Naive thymus-derived CD4-positive, alpha-beta T cell (primary cell): ENCODE results near the gene LRRFIP2. TPM values are rescaled to one million over a fixed set of nuclear protein-coding genes. Genes with fewer than 3 reads are reported as not detected.
"Not testable (repeated sequence)": the region's sequence is repeated elsewhere in the genome, so short reads cannot be mapped to it uniquely, and the experiment has no call there.

ENCODE experiments used
- ATAC-seq: fragments of 150-1000 bp; cut with Tn5 transposase; 2 replicates; pipeline ENCODE4 v1.10.0; 2021; ENCODE audit warnings: mild to moderate bottlenecking, moderate library complexity
- CTCF ChIA-PET: fragments of 350-600 bp; sonication (Branson Sonifier 250); formaldehyde crosslinking; loops from one replicate; lab custom pipeline; 2021; ENCODE audit warnings: antibody characterized with exemption; lab: Charles Lee
- POLR2A ChIA-PET: fragments of 350-600 bp; sonication (Branson Sonifier 250); formaldehyde crosslinking; loops from one replicate; lab custom pipeline; 2021; ENCODE audit warnings: antibody characterized with exemption, inconsistent platforms; lab: Charles Lee
- DNase-seq, 9 donors: peaks; one replicate each; pipeline versions ENCODE4 v3.0.0 to v3.0.0-alpha.2; 2020 to 2022; ENCODE audit warnings: mixed read lengths in 1 of 9
- H3K27ac ChIP-seq: one replicate; pipeline ENCODE4 v1.7.0; 2013; ENCODE audit warnings: mild to moderate bottlenecking, low read depth, low read length, moderate library complexity
- H3K27me3 ChIP-seq, 2 donors: one replicate each; pipeline ENCODE4 v1.7.0; 2013; ENCODE audit warnings: low read length in 2 of 2, mild to moderate bottlenecking in 2 of 2, moderate library complexity in 2 of 2; ENCODE audit not compliant: control insufficient read depth in 2 of 2, insufficient read depth in 2 of 2
- H3K36me3 ChIP-seq, 3 experiments: 1 replicate in 2 of 3; 2 replicates in 1 of 3; pipeline ENCODE4 v1.7.0; 2013; ENCODE audit warnings: low read length in 3 of 3, mild to moderate bottlenecking in 3 of 3, moderate library complexity in 1 of 3; ENCODE audit not compliant: insufficient read depth in 3 of 3, control insufficient read depth in 2 of 3
- H3K4me1 ChIP-seq, 2 donors: one replicate each; pipeline ENCODE4 v1.7.0; 2013; ENCODE audit warnings: low read length in 2 of 2, mild to moderate bottlenecking in 2 of 2, moderate library complexity in 1 of 2; ENCODE audit not compliant: control insufficient read depth in 2 of 2, insufficient read depth in 2 of 2
- H3K4me3 ChIP-seq: 2 replicates; pipeline ENCODE4 v1.7.0; 2013; ENCODE audit warnings: mild to moderate bottlenecking, low read length
- H3K9me3 ChIP-seq, 3 experiments: 1 replicate in 2 of 3; 2 replicates in 1 of 3; pipeline ENCODE4 v1.7.0; 2013; ENCODE audit warnings: low read length in 3 of 3; ENCODE audit not compliant: control insufficient read depth in 2 of 3
- H3K27ac Mint-ChIP-seq, 9 donors: one replicate each; pipeline ENCODE4 v1.8.0; 2020 to 2022; ENCODE audit warnings: mixed read lengths in 9 of 9, mild to moderate bottlenecking in 8 of 9, moderate library complexity in 5 of 9, inconsistent platforms in 2 of 9
- H3K27me3 Mint-ChIP-seq, 5 donors: one replicate each; pipeline ENCODE4 v1.8.0; 2021 to 2022; ENCODE audit warnings: mixed read lengths in 5 of 5, mild to moderate bottlenecking in 1 of 5
- H3K36me3 Mint-ChIP-seq, 5 donors: one replicate each; pipeline ENCODE4 v1.8.0; 2020 to 2022; ENCODE audit warnings: mixed read lengths in 5 of 5, mild to moderate bottlenecking in 3 of 5, inconsistent platforms in 1 of 5
- H3K4me1 Mint-ChIP-seq, 7 donors: one replicate each; pipeline ENCODE4 v1.8.0; 2020 to 2022; ENCODE audit warnings: mixed read lengths in 7 of 7, mild to moderate bottlenecking in 3 of 7, inconsistent platforms in 1 of 7
- H3K4me3 Mint-ChIP-seq, 10 donors: one replicate each; pipeline ENCODE4 v1.8.0; 2020 to 2022; ENCODE audit warnings: mild to moderate bottlenecking in 10 of 10, mixed read lengths in 10 of 10, moderate library complexity in 6 of 10, inconsistent platforms in 2 of 10
- H3K9me3 Mint-ChIP-seq, 11 donors: one replicate each; pipeline ENCODE4 v1.8.0; 2020 to 2022; ENCODE audit warnings: mixed read lengths in 11 of 11, mild to moderate bottlenecking in 4 of 11, inconsistent platforms in 1 of 11, moderate library complexity in 1 of 11
- intact Hi-C, 2 donors: fragments of 100-400 bp; cut with micrococcal nuclease; formaldehyde crosslinking; loops; one replicate each; pipeline ENCODE4 v1.15.1; 2023
- polyA plus RNA-seq, 2 donors: library from polyadenylated mRNA; unstranded; fragments of 300-500 nt; fragmentation: Illumina TruSeq; gene quantifications; one replicate each; pipeline ENCODE4 v1.2.3, GENCODE V29; 2021
- total RNA-seq, 6 experiments: library from RNA in 5 of 6; stranded (reverse) in 5 of 6; gene quantifications; 1 replicate in 5 of 6; 2 replicates in 1 of 6; pipeline ENCODE4 v1.2.3 and lab custom pipeline; 2021 to 2026

Gene LRRFIP2
- total and polyA plus RNA-seq, 7 experiments from 2014 or later: 14.0 to 87.5 (median 26.3) TPM

- intact Hi-C loops: no loop called here
- H3K4me3 ChIP-seq: no peak overlapping the region
- peaks cover 0 to 3% of the 10 kb centered on the region in 2 donors for H3K4me1 ChIP-seq
- no peak for DNase-seq
- no peaks in the 10 kb centered on the region for H3K27me3 ChIP-seq
- no peaks in the 10 kb centered on the region for H3K27me3 Mint-ChIP-seq
- peaks cover 0 to 1% (median 0%) of the 10 kb centered on the region in 11 donors for H3K9me3 Mint-ChIP-seq
- peaks cover 0 to 12% (median 0%) of the 10 kb centered on the region in 3 experiments for H3K36me3 ChIP-seq
- no peak overlapping the region for H3K27ac Mint-ChIP-seq
- H3K27ac ChIP-seq: no peak overlapping the region
- no peak for ATAC-seq
- ChIA-PET POLR2A (no interaction called here), CTCF (no interaction called here)
- H3K4me1 Mint-ChIP-seq: peaks cover 10 to 28% (median 19%) of the 10 kb centered on the region in 7 donors
- no peaks in the 10 kb centered on the region for H3K9me3 ChIP-seq
- H3K4me3 Mint-ChIP-seq: no peak overlapping the region
- H3K36me3 Mint-ChIP-seq: peaks cover 9 to 52% (median 36%) of the 10 kb centered on the region in 5 donors
These were observed 23.8 kb downstream of the LRRFIP2 start for GRCh38 chr3:37150621-37151020.

- Mint-ChIP-seq H3K9me3 (peaks cover 0 to 1% (median 0%) of the 10 kb centered on the region in 11 donors), H3K4me3 (no peak overlapping the region), H3K27me3 (no peaks in the 10 kb centered on the region), H3K36me3 (peaks cover 6 to 58% (median 31%) of the 10 kb centered on the region in 5 donors), H3K4me1 (peaks cover 4 to 24% (median 6%) of the 10 kb centered on the region in 7 donors), H3K27ac (no peak overlapping the region)
- POLR2A ChIA-PET: no interaction called here
- DNase-seq (no peak), ATAC-seq (no peak)
- Histone ChIP-seq H3K36me3 (peaks cover 0 to 12% (median 0%) of the 10 kb centered on the region in 3 experiments), H3K4me1 (peaks cover 0 to 4% of the 10 kb centered on the region in 2 donors), H3K27me3 (no peaks in the 10 kb centered on the region), H3K9me3 (no peaks in the 10 kb centered on the region), H3K27ac (no peak overlapping the region), H3K4me3 (no peak overlapping the region)
- intact Hi-C loops: no loop called here
- CTCF ChIA-PET: no interaction called here
These were observed 25.1 kb downstream of the LRRFIP2 start for GRCh38 chr3:37149257-37149656.

DNA sequence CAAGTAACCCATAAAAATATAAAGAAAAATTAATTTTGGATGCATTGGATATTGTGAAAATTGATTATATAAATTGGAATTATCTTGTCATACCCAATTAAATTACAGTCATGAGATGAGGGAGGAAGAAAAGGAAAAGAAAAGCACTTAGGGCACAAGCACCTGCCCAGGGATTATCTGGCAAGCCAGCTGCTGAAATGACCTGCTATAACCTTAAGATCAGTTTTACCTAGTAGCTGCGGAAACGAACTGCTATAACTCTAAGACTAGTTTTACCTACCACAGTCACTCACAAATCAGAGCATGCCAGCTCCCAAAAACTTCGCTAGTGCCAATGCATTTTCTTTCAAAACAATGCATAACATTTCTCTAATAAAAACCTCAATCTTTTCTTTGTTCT is 26.2 kb downstream of the LRRFIP2 start:
- H3K36me3 Mint-ChIP-seq: peaks cover 7 to 58% (median 26%) of the 10 kb centered on the region in 5 donors
- ATAC-seq (no peak), DNase-seq (no peak)
- H3K27ac Mint-ChIP-seq: no peak overlapping the region
- intact Hi-C loops: no loop called here
- CTCF ChIA-PET: no interaction called here
- Histone ChIP-seq H3K4me1 (peaks cover 0 to 4% of the 10 kb centered on the region in 2 donors), H3K27me3 (no peaks in the 10 kb centered on the region), H3K27ac (no peak overlapping the region), H3K9me3 (no peaks in the 10 kb centered on the region), H3K4me3 (no peak overlapping the region), H3K36me3 (peaks cover 0 to 16% (median 0%) of the 10 kb centered on the region in 3 experiments)
- H3K4me1 Mint-ChIP-seq: peaks cover 0 to 15% (median 3%) of the 10 kb centered on the region in 7 donors
- H3K9me3 Mint-ChIP-seq: peaks cover 0 to 1% (median 0%) of the 10 kb centered on the region in 11 donors
- POLR2A ChIA-PET: no interaction called here
- no peak overlapping the region for H3K4me3 Mint-ChIP-seq
- H3K27me3 Mint-ChIP-seq: no peaks in the 10 kb centered on the region

DNA sequence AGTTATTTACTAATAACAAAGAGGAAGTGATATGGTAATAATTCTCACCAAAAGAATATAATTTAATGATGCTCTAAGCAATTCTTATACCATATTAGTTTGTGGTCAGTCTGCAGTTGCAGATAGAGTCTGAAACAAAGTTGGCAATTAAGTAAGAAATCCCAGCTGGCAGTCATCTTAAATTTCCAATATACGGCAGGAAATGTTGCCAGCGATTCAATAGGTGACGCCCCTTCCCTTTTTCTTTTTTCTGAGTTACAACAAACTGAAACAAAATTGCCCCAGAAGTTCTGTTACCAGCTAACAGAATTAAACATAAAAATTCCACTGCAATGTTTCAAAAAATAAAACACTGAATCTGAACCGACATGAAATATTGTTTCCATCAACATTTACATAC is 26.7 kb downstream of the LRRFIP2 start:
- intact Hi-C loops: no loop called here
- Mint-ChIP-seq H3K9me3 (peaks cover 0 to 4% (median 0%) of the 10 kb centered on the region in 11 donors), H3K27ac (no peak overlapping the region), H3K27me3 (no peaks in the 10 kb centered on the region), H3K4me3 (no peak overlapping the region), H3K4me1 (peaks cover 0 to 15% (median 3%) of the 10 kb centered on the region in 7 donors), H3K36me3 (peaks cover 13 to 64% (median 31%) of the 10 kb centered on the region in 5 donors)
- no peak for ATAC-seq
- ChIA-PET CTCF (no interaction called here), POLR2A (interaction anchor here (0.6 kb wide), 1 partner anchor 581 kb away, joined by 3 read pairs; no protein-coding TSS in a partner anchor)
- Histone ChIP-seq H3K4me3 (no peak overlapping the region), H3K4me1 (peaks cover 0 to 4% of the 10 kb centered on the region in 2 donors), H3K27ac (no peak overlapping the region), H3K9me3 (no peaks in the 10 kb centered on the region), H3K27me3 (no peaks in the 10 kb centered on the region), H3K36me3 (peaks cover 0 to 20% (median 4%) of the 10 kb centered on the region in 3 experiments)
- DNase-seq: no peak

DNA sequence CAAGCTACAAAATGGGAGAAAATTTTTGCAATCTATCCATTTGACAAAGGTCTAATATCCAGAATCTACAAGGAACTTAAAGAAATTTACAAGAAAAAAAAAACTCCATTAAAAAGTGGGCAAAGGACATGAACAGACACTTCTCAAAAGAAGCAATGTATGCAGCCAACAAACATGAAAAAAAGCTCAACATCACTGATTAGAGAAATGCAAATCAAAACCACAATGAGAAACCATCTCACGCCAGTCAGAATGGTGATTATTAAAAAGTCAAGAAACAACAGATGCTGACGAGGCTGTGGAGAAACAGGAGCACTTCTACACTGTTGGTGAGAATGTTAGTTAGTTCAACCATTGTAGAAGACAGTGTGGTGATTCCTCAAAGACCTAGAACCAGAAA is 27.5 kb downstream of the LRRFIP2 start:
- Mint-ChIP-seq H3K36me3 (peaks cover 14 to 67% (median 31%) of the 10 kb centered on the region in 5 donors), H3K4me1 (peaks cover 0 to 15% (median 3%) of the 10 kb centered on the region in 7 donors)
- H3K4me3 ChIP-seq, H3K27ac ChIP-seq, H3K4me3 Mint-ChIP-seq, H3K9me3 Mint-ChIP-seq, CTCF ChIA-PET, DNase-seq, H3K27me3 Mint-ChIP-seq, H3K27ac Mint-ChIP-seq, H3K27me3 ChIP-seq, H3K9me3 ChIP-seq, ATAC-seq, H3K4me1 ChIP-seq, intact Hi-C loops: not testable (repeated sequence)
- peaks cover 0 to 20% (median 6%) of the 10 kb centered on the region in 3 experiments for H3K36me3 ChIP-seq
- POLR2A ChIA-PET: interaction anchor here (0.6 kb wide), 1 partner anchor 580 kb away, joined by 3 read pairs; no protein-coding TSS in a partner anchor

DNA sequence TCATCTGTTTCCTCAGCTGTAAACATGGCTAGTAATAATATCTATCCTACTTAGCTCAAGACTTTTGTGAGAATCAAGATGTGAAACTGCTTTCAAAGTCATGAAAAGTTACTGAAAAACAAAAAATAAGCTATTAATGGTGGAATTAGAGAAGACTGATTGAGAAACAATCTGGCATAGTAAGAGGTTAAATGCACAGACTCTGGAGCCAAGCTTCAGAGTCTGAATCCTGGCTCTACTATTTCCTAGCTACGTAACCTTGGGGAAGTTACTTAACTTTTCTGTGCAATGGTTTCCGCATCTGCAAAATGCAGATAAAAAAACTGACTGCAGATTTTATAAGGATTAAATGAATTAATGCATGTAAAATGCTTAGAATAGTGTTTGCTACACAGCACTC is 28.8 kb downstream of the LRRFIP2 start:
- intact Hi-C loops: no loop called here
- H3K36me3 ChIP-seq: peaks cover 0 to 20% (median 6%) of the 10 kb centered on the region in 3 experiments
- no peak overlapping the region for H3K27ac ChIP-seq
- Mint-ChIP-seq H3K4me3 (no peak overlapping the region), H3K36me3 (peaks cover 14 to 59% (median 28%) of the 10 kb centered on the region in 5 donors), H3K27me3 (no peaks in the 10 kb centered on the region), H3K27ac (no peak overlapping the region), H3K4me1 (peaks cover 0 to 15% (median 3%) of the 10 kb centered on the region in 7 donors), H3K9me3 (peaks cover 0 to 4% (median 0%) of the 10 kb centered on the region in 11 donors)
- DNase-seq (no peak), ATAC-seq (peak; percentile 29)
- ChIA-PET POLR2A (no interaction called here), CTCF (no interaction called here)
- peaks cover 0 to 4% of the 10 kb centered on the region in 2 donors for H3K4me1 ChIP-seq
- H3K4me3 ChIP-seq: no peak overlapping the region
- H3K27me3 ChIP-seq: no peaks in the 10 kb centered on the region
- H3K9me3 ChIP-seq: no peaks in the 10 kb centered on the region

DNA sequence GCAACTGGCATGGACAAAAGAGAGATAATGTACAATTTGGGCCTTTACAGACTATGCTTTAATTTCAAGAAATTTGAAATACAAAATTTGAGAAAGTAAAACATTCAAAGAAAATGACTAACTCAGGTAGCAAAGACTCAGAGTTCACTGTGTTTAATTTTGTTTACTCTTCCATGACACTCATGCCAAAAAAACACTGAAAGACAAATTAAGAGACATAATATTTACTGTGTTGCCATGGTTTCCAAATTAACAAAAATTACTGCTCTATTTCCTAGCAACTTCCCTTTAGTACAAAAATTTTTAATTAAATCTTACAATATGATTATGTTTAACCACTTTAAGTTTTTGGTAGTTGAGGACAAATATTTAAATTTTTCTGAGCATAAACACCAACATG is 29.6 kb downstream of the LRRFIP2 start:
- DNase-seq (no peak), ATAC-seq (peak; percentile 37)
- H3K4me3 ChIP-seq: no peak overlapping the region
- Mint-ChIP-seq H3K4me1 (peaks cover 0 to 15% (median 3%) of the 10 kb centered on the region in 7 donors), H3K4me3 (no peak overlapping the region), H3K9me3 (peaks cover 0 to 4% (median 0%) of the 10 kb centered on the region in 11 donors), H3K27ac (no peak overlapping the region), H3K27me3 (no peaks in the 10 kb centered on the region), H3K36me3 (peaks cover 14 to 59% (median 28%) of the 10 kb centered on the region in 5 donors)
- POLR2A ChIA-PET: no interaction called here
- no peaks in the 10 kb centered on the region for H3K27me3 ChIP-seq
- H3K27ac ChIP-seq: no peak overlapping the region
- intact Hi-C loops: no loop called here
- peaks cover 0 to 20% (median 6%) of the 10 kb centered on the region in 3 experiments for H3K36me3 ChIP-seq
- H3K4me1 ChIP-seq: peaks cover 0 to 4% of the 10 kb centered on the region in 2 donors
- H3K9me3 ChIP-seq: no peaks in the 10 kb centered on the region
- CTCF ChIA-PET: no interaction called here
